A549 (cell line): ENCODE data around the gene CHST11. TPM values are rescaled to one million over a fixed set of nuclear protein-coding genes. Genes with fewer than 3 reads are reported as not detected.
A peak's percentile ranks its signal among the peaks of the same experiment; 100 is the strongest.
"Not testable (repeated sequence)": the region's sequence is repeated elsewhere in the genome, so short reads cannot be mapped to it uniquely, and the experiment has no call there.

Experiments
- ATAC-seq, 2 experiments: fragments of 200-7000 bp in 1 of 2; fragments of >200 bp in 1 of 2; cut with Nextera tagmentation in 1 of 2; cut with Tn5 transposase in 1 of 2; 3 replicates each; pipeline versions ENCODE4 v1.8.0 to v1.9.1; 2018 to 2020; ENCODE audit warnings: mild to moderate bottlenecking in 1 of 2, moderate library complexity in 1 of 2
- CTCF ChIA-PET: fragments of 300-600 bp; sonication (Branson Sonifier 250); formaldehyde crosslinking; extraction: SDS; loops from one replicate; lab custom pipeline; 2021; ENCODE audit warnings: antibody characterized with exemption, inconsistent platforms; lab: Yijun Ruan, JAX
- POLR2A ChIA-PET: fragments of 350-600 bp; formaldehyde crosslinking; extraction: SDS; loops from one replicate; lab custom pipeline; 2021; ENCODE audit warnings: antibody characterized with exemption, inconsistent platforms; lab: Yijun Ruan, JAX
- DNase-seq, 2 experiments: peaks; one replicate each; pipeline versions ENCODE4 v3.0.0 to v3.0.0-alpha.2; 2011 to 2016; ENCODE audit warnings: low read depth in 1 of 2, low spot score in 1 of 2
- FAIRE-seq: peaks from 2 replicates; lab custom pipeline; 2011; peaks lifted over from hg19 to GRCh38; lab: Jason Lieb, UNC
- H3K27ac ChIP-seq, 2 experiments: fragments of >200 bp; sonication (Bioruptor Twin); formaldehyde crosslinking; 3 replicates each; pipeline ENCODE4 v1.5.1; 2016 to 2017
- H3K4me1 ChIP-seq: fragments of >200 bp; sonication (Bioruptor Twin); formaldehyde crosslinking; 3 replicates; pipeline ENCODE4 v1.6.1; 2016
- H3K4me2 ChIP-seq: fragments of >200 bp; sonication (Bioruptor Twin); formaldehyde crosslinking; 3 replicates; pipeline ENCODE4 v1.6.1; 2016
- H3K4me3 ChIP-seq: fragments of >200 bp; sonication (Bioruptor Twin); formaldehyde crosslinking; 3 replicates; pipeline ENCODE4 v1.5.1; 2016
- H3K9me3 ChIP-seq: fragments of >200 bp; sonication (Bioruptor Twin); formaldehyde crosslinking; 3 replicates; pipeline ENCODE4 v1.6.1; 2016
- CHD2 ChIP-seq: fragments of 150-350 bp; IDR thresholded peaks from 2 replicates; pipeline ENCODE4 v1.6.1; 2014; ENCODE audit warnings: low read length; ENCODE audit not compliant: partially characterized antibody
- FOSL2 ChIP-seq, 2 experiments: fragments of 450-650 bp in 1 of 2; fragments of >200 bp in 1 of 2; sonication (Bioruptor Twin) in 1 of 2; formaldehyde crosslinking; IDR thresholded peaks; 2 replicates each; pipeline versions ENCODE4 v1.5.0 to v1.6.1; 2016 to 2020; ENCODE audit warnings: mild to moderate bottlenecking in 1 of 2, moderate library complexity in 1 of 2
- HOXA7 ChIP-seq: fragments of 250-450 bp; sonication (Bioruptor Pico); IDR thresholded peaks from 2 replicates; pipeline ENCODE4 v1.5.0; 2020; ENCODE audit warnings: mild to moderate bottlenecking, moderate library complexity
- HOXB13 ChIP-seq: fragments of 250-450 bp; sonication (Bioruptor Pico); IDR thresholded peaks from 2 replicates; pipeline ENCODE4 v1.5.0; 2020; ENCODE audit warnings: low read depth, mild to moderate bottlenecking, moderate library complexity
- KDM1A ChIP-seq: fragments of 200-600 bp; sonication (generic); IDR thresholded peaks from 2 replicates; pipeline ENCODE4 v1.6.1; 2016; ENCODE audit warnings: low read depth, mild to moderate bottlenecking
- MAFK ChIP-seq: fragments of 450-650 bp; IDR thresholded peaks from 2 replicates; pipeline ENCODE4 v1.6.1; 2014; ENCODE audit not compliant: partially characterized antibody
- NFE2L2 ChIP-seq: fragments of 150-350 bp; conservative IDR thresholded peaks from 2 replicates; pipeline ENCODE4 v1.6.1; 2014; ENCODE audit warnings: low read length
- NR3C1 ChIP-seq: fragments of >200 bp; sonication (Bioruptor Twin); formaldehyde crosslinking; IDR thresholded peaks from 3 replicates; pipeline ENCODE4 v1.6.1; 2017
- RARB ChIP-seq: fragments of 250-450 bp; sonication (Bioruptor Pico); IDR thresholded peaks from 2 replicates; pipeline ENCODE4 v1.8.0; 2021; ENCODE audit warnings: mild to moderate bottlenecking, moderate library complexity
- ZNF302 ChIP-seq: fragments of 250-450 bp; sonication (Bioruptor Pico); IDR thresholded peaks from 2 replicates; pipeline ENCODE4 v1.9.0; 2021; ENCODE audit warnings: inconsistent platforms, mild to moderate bottlenecking, moderate library complexity
- WGBS: methylation state at CpG from one replicate; pipeline ENCODE4 v1.1.6; 2017; ENCODE audit errors: missing lambda C conversion rate; 5-methylcytosine and 5-hydroxymethylcytosine counted together
- polyA plus RNA-seq, 4 experiments: library from polyadenylated mRNA; depleted of rRNA in 3 of 4; stranded (reverse); fragments of >200 nt; fragmentation: RNase III in 1 of 4; extraction: RNeasy Plus Mini Kit Qiagen cat#74134 plus additional on column Dnase treatment in 1 of 4; gene quantifications; 2 replicates in 3 of 4; 3 replicates in 1 of 4; pipeline ENCODE4 v1.2.3, GENCODE V29; 2011 to 2017
- TF ChIP-seq, protein P1 (sequence below): fragments of 450-650 bp; IDR thresholded peaks from 2 replicates; pipeline ENCODE4 v1.6.1; 2014; ENCODE audit warnings: antibody characterized with exemption
- TF ChIP-seq, protein P2 (sequence below): fragments of 150-350 bp; IDR thresholded peaks from 2 replicates; pipeline ENCODE4 v1.6.1; 2014; ENCODE audit warnings: low read depth, mild to moderate bottlenecking, low read length
- TF ChIP-seq, protein P3 (sequence below): fragments of >200 bp; sonication (Bioruptor Twin); formaldehyde crosslinking; IDR thresholded peaks from 3 replicates; pipeline ENCODE4 v1.6.1; 2016
- TF ChIP-seq, protein P4 (sequence below): fragments of >200 bp; sonication (Bioruptor Twin); formaldehyde crosslinking; IDR thresholded peaks from 2 replicates; pipeline ENCODE4 v1.6.1; 2016

CHST11 gene
- polyA plus RNA-seq, 2 of the 4 experiments (the other 2 are of a cell fraction): 19.2 to 21.8 TPM

DNA sequence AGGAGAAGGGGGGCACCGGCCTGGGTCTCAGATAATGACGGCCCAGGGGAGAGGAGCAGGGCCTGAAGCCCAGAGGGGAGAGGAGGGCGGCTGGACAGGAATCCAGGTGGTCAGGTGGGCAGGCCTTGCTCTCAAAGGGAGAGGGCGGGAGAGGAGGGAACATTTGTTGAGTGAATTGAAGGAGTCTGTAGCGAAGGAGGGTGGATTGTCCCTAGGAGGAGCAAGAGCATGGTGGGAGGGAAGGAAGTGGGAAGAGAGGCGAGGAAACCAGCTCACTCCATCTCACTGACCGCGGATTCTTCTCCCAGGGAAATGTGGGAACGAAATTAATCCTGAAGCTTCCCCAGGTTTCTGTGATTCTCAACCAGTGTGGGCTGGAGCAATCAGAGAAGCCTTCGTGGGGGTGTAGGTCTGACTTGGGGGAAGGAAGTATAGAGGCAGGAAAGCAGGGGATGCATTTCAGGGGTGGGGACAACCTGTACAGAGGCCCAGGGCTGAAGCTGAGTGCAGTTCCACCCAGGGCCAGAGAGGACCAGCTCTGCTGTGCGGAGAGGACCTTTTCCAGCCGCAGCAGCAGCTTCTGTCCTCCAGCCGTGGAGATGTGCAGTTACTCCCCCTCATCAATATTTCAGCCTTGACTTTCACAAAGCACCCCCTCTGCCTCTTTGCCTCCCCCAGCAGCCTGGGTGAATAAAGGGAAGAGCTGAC, 100.9 kb downstream of the CHST11 start:
- 91% methylated on average over 13 of the region's 13 CpGs for WGBS
- ChIA-PET CTCF (interaction anchor here (0.8 to 1.0 kb wide), 2 partner anchors 100 to 176 kb away, joined by 3 to 5 read pairs; no protein-coding TSS in a partner anchor), POLR2A (no interaction called here)
- no peak overlapping the region for H3K4me2 ChIP-seq
- peak in 1 of 2 experiments; percentile 71; a peak in 3 of 6 replicates for ATAC-seq
- no peaks in the 10 kb centered on the region for H3K4me1 ChIP-seq
- H3K4me3 ChIP-seq: no peak overlapping the region
- H3K27ac ChIP-seq: no peak overlapping the region
- TF ChIP-seq, protein P1, sequence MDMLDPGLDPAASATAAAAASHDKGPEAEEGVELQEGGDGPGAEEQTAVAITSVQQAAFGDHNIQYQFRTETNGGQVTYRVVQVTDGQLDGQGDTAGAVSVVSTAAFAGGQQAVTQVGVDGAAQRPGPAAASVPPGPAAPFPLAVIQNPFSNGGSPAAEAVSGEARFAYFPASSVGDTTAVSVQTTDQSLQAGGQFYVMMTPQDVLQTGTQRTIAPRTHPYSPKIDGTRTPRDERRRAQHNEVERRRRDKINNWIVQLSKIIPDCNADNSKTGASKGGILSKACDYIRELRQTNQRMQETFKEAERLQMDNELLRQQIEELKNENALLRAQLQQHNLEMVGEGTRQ: no peak
- TF ChIP-seq, protein P2, sequence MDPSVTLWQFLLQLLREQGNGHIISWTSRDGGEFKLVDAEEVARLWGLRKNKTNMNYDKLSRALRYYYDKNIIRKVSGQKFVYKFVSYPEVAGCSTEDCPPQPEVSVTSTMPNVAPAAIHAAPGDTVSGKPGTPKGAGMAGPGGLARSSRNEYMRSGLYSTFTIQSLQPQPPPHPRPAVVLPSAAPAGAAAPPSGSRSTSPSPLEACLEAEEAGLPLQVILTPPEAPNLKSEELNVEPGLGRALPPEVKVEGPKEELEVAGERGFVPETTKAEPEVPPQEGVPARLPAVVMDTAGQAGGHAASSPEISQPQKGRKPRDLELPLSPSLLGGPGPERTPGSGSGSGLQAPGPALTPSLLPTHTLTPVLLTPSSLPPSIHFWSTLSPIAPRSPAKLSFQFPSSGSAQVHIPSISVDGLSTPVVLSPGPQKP: no peak
- TF ChIP-seq HOXA7 (CRISPR knock-in tag) (no peak), HOXB13 (no peak), NFE2L2 (no peak), KDM1A (no peak)
- DNase-seq: no peak
- no peaks in the 10 kb centered on the region for H3K9me3 ChIP-seq
- FAIRE-seq: no peak

DNA sequence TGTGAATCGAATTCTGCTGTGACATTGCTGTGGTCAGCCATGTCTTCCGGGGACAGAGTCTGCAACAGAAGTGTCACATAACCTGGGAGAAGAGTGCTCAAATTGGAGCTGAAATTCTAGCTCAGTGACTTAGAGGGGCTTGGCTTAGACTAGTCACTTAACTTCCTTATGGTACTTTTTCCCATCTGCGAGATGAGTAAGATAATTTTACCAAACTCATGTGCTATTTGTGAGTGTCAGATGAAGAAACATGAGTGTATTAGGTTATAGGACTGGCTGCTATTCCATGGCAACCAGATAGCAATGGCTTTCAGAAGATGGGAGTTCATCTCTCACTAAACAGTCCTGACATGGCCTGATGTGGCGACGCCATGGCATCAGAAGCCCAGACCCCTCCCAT, 104.1 kb downstream of the CHST11 start:
- ATAC-seq (no peak; a peak in 1 of 6 replicates), FAIRE-seq (no peak), DNase-seq (no peak)
- no peak overlapping the region for H3K4me3 ChIP-seq
- no peak overlapping the region for H3K4me2 ChIP-seq
- H3K9me3 ChIP-seq: no peaks in the 10 kb centered on the region
- ChIA-PET CTCF (interaction anchor here (1.0 to 1.8 kb wide), 3 partner anchors 9 to 179 kb away, joined by 3 to 9 read pairs (median 4); no protein-coding TSS in a partner anchor), POLR2A (no interaction called here)
- WGBS: 91% methylated on average over 5 of the region's 5 CpGs
- H3K27ac ChIP-seq: no peak overlapping the region
- TF ChIP-seq, protein P3, sequence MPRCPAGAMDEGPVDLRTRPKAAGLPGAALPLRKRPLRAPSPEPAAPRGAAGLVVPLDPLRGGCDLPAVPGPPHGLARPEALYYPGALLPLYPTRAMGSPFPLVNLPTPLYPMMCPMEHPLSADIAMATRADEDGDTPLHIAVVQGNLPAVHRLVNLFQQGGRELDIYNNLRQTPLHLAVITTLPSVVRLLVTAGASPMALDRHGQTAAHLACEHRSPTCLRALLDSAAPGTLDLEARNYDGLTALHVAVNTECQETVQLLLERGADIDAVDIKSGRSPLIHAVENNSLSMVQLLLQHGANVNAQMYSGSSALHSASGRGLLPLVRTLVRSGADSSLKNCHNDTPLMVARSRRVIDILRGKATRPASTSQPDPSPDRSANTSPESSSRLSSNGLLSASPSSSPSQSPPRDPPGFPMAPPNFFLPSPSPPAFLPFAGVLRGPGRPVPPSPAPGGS: no peak
- TF ChIP-seq RARB (CRISPR knock-in tag): no peak
- TF ChIP-seq, protein P4, sequence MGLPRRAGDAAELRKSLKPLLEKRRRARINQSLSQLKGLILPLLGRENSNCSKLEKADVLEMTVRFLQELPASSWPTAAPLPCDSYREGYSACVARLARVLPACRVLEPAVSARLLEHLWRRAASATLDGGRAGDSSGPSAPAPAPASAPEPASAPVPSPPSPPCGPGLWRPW: no peak
- no peak for TF ChIP-seq FOSL2 (IDR thresholded peaks at IDR 0.05)
- no peak for TF ChIP-seq FOSL2 (CRISPR knock-in tag; IDR thresholded peaks at IDR 0.05)
- no peak for TF ChIP-seq NR3C1
- no peak for TF ChIP-seq KDM1A
- TF ChIP-seq ZNF302: no peak
- no peaks in the 10 kb centered on the region for H3K4me1 ChIP-seq

DNA sequence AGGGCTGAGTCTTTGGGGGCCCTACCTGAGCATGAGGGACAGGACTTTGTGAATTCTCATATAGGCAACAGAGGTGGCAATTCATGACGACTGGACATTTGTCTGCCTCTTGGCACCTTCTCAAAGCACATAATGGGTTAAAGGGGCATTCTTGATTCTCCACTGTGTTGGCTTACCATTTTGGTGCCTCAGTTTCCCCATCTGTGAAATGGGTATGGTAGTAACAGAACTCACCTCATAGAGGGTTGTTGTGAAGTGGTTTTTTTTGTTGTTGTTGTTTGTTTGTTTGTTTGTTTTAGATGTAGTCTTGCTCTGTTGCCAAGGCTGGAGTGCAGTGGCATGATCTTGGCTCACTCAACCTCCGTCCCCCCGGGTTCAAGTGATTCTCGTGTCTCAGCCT, 106.0 kb downstream of the CHST11 start:
- DNase-seq: no peak
- FAIRE-seq: no peak
- no peak for TF ChIP-seq HOXA7 (CRISPR knock-in tag)
- TF ChIP-seq NR3C1: no peak
- no peak for TF ChIP-seq CHD2
- TF ChIP-seq MAFK: no peak
- Histone ChIP-seq H3K9me3 (no peaks in the 10 kb centered on the region), H3K27ac (no peak overlapping the region), H3K4me2 (no peak overlapping the region), H3K4me3 (no peak overlapping the region), H3K4me1 (no peaks in the 10 kb centered on the region)
- ChIA-PET POLR2A (no interaction called here), CTCF (interaction anchor here (0.6 to 1.9 kb wide), 3 partner anchors 11 to 97 kb away, joined by 3 to 6 read pairs (median 4); no protein-coding TSS in a partner anchor)
- no peak for ATAC-seq
- WGBS: 97% methylated on average over 4 of the region's 4 CpGs

DNA sequence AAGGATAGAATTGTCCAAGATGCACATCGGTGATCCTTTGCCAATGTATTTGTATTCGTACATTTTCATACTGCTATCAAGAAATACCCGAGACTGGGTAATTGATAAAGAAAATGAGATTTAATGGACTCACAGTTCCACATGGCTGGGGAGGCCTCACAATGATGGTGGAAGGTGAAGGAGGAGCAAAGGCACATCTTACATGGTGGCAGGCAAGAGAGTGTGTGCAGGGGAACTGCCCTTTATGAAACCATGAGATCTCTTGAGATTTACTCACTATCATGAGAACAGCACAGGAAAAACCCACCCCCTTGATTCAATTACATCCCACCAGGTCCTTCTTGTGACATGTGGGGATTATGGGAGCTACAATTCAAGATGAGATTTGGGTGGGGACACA, 107.9 kb downstream of the CHST11 start:
- DNase-seq, H3K9me3 ChIP-seq, H3K4me2 ChIP-seq, ATAC-seq, POLR2A ChIA-PET, H3K4me3 ChIP-seq, H3K27ac ChIP-seq, H3K4me1 ChIP-seq, FAIRE-seq: not testable (repeated sequence)
- CTCF ChIA-PET: interaction anchor here (1.9 kb wide), 1 partner anchor 13 kb away, joined by 6 read pairs; no protein-coding TSS in a partner anchor
- 96% methylated on average over 3 of the region's 3 CpGs for WGBS
